NCI-H748 (cell line): ENCODE data around the gene CFAP299.

Experiments used
- DNase-seq: peaks from one replicate; lab custom pipeline; 2025; ENCODE audit not compliant: unreplicated experiment; lab: John Stamatoyannopoulos, UW

CFAP299 gene

GRCh38 chr4:80495865-80496264 lies 160.3 kb downstream of the CFAP299 start:
- no peak for DNase-seq

- DNase-seq: no peak
Measured at GRCh38 chr4:80498725-80499124, 163.2 kb downstream of the CFAP299 start.

DNA sequence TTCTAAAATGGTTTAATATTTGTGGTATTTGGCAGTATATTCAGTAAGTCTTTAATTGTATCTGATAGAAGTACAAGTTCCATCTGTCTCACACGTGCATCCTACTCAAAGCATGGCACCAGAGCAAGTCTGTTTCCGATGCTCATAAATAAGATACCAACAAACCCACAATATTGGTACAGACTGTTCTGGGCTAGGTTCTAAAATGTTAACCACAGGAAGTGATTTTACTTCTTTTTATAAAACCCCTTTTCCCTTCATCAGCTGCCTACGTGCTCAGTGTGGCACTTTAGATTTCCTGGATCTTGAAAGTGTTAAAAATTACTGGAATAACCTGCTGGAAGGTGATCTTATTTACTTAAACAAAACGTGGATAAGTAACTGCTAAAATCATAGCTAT lies 165.1 kb downstream of the CFAP299 start:
- DNase-seq: no peak

GRCh38 chr4:80507077-80507476 lies 171.5 kb downstream of the CFAP299 start:
- no peak for DNase-seq

DNA sequence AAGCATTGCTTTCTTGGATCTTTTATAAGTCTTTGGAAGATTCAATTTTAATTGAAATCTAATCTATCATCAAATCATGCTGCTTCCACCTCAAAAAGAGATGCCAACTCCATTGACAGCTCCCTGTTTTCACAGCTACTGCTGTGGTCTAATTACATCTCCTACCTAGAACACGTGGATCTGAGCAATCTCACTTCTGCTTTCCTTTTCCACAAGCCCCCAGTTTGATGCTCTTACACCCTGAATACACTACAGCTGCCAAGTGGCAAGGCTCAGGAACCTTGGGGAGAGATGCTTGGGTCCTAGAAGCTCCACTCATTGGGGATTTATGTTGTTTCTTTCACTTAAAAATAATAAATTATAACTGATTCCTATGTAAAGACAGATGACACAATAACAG lies 172.0 kb downstream of the CFAP299 start:
- DNase-seq: no peak

DNA sequence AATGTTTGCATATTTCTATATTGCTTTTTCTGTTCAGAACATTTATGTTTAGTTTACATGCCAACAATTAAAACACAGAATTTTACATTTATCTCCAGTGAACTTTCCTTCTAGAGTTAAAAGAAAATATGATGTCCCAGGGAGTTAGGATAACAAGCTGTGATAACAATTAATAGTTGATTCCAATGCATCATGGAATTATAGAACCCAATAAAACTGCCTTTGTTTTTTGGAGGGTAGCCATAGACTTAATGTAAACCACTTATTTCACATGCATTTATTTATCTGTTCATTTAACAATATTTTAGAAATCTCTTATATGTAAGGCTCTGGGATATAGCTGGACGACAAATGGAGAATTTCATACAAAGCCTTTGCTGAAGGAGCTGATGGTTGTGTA lies 180.0 kb downstream of the CFAP299 start:
- DNase-seq: no peak

DNA sequence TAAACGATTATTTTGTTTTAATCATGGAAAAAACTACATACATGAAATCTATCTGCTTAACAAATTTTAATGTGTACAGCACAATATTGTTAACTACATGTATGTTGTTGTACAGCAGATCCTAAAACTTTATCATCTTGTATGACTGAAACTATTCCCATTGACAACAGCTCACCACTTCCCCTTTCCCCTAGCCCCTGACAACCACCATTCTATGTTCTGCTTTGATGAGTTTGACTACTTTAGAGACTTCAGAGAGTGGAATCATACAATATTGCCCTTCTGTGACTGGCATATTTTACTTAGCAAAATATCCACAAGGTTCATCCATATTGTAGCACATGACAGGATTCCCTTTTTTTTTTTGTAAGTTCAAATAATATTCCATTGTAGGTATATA lies 185.9 kb downstream of the CFAP299 start:
- no peak for DNase-seq

DNA sequence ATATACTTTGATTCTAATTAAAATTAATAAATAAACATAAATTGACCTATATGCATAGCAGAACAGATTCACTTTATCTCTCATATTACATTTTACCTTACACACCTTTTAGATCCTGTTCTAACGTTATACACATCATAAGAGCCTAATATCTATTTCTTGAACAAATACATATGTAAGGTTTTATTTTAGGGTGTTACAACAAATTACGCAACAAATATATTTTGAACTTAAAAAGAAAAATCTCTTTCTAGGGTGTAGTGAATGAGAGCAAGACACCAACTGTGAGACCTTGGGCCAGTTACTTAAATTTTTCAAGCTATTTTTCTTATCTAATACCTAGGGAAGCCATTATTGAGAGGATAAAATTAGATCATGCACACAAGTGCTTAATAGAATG lies 191.2 kb downstream of the CFAP299 start:
- no peak for DNase-seq

DNA sequence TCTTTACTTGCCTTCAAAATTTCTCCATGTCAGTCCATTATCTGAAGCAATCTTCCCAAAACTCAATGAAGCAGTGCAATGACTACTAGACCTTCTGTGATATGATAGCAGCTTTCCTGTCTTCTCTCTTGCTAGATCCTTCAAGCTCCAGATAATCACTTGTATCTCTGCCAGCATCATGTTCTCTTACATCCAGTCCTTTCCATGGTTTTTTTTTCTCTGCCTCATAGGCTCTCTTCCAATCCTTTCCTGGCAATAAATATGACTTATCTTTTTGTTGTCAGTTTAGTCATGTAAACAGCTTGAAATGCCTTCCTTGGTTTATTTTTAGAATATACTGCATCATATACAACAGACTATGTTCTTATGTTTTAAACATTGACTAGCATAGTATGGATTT lies 193.5 kb downstream of the CFAP299 start:
- DNase-seq: no peak

- peak; percentile 14 for DNase-seq
Measured at GRCh38 chr4:80532674-80533333, 197.3 kb downstream of the CFAP299 start.

DNA sequence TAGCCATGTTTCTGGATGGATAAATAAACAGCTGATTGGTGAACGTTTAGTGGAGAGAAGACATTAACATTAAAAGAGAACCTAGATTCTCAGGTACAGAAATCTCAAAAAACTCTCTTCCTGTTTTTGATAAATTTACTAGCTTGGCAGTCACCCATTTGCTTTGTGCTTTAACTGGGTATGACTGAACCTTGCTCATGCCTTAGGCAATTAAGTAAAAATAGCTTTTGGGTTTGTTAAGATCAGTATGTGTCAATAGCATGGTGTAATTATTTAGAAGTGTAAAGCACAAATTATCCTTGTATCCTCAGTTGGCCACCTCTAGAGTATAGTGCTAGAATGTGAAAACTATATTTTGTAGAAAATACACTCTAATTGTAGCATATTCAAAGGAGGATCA lies 200.0 kb downstream of the CFAP299 start:
- no peak for DNase-seq

GRCh38 chr4:80538276-80538926 lies 202.9 kb downstream of the CFAP299 start:
- no peak for DNase-seq

DNA sequence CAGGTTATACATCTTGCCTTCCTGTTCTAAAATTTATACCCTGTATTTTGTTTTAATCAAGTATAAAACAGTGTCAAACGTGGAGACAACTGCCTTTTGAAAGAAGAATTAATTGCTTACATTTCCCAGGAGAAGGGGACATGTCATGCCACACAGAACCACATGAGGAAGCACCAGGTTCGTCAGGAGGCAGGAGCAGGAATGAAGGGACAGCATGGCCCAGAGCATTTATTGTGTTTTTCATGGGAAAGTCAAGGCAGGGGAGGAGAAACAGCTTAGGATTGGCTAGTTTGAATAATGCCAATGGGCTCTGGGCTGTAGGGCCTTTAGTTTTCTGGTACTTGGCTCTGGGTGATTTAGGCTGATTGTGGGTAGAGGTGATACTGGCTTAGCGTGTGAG lies 203.7 kb downstream of the CFAP299 start:
- DNase-seq: no peak

DNA sequence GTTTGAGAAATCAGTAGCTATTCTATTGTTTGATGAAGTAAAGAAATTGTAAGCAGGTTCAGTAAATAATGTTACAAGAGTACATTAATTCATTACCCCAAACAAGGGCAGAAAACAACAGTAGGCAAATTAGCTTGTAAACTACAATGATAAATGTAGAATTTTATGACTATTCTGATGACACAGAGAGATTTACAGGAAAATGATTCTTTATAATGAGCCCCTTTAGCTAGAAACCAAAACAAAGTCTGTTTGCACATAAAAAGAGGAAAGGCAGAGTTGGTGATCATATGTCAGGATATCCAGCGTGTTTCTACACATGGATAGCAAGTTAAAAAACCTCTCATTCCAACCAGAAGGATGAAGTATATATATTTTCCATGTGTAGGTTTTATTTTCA lies 204.8 kb downstream of the CFAP299 start:
- DNase-seq: no peak

DNA sequence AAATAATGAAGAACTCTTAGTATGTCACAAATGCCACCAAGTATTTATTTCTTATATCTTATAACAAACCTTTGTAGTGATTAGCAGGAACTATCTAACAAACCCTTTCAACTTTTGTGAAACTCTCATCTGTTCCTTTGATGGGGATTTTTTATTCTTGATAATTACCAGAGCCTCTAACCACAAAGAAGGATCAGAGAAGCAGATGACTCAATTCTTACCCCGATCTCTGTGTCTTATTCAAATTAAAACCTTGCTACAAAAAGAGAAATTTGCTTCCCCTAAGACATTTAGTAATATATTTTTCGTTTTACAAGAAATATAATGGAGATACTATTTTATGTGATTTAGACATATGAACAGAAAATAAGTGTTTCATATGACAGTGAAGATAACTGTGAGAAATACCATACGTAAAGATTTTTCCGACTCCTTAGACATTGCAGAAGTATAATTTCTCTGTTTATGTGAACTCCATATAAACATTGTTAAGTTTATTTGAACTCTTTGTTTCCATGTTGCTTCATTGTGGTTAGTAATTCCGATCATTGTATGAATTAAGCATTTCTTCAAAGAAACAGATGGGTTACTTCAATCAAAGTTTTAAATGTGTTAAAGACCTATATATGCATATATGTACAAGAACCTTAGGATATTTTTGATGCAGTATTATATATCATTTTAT lies 205.4 kb downstream of the CFAP299 start:
- no peak for DNase-seq

- no peak for DNase-seq
Measured at GRCh38 chr4:80542747-80543146, 207.2 kb downstream of the CFAP299 start.

- DNase-seq: no peak
Measured at GRCh38 chr4:80560337-80560736, 224.8 kb downstream of the CFAP299 start.

- DNase-seq: peak; percentile 47
Measured at GRCh38 chr4:80566203-80566872, 230.8 kb downstream of the CFAP299 start.

DNA sequence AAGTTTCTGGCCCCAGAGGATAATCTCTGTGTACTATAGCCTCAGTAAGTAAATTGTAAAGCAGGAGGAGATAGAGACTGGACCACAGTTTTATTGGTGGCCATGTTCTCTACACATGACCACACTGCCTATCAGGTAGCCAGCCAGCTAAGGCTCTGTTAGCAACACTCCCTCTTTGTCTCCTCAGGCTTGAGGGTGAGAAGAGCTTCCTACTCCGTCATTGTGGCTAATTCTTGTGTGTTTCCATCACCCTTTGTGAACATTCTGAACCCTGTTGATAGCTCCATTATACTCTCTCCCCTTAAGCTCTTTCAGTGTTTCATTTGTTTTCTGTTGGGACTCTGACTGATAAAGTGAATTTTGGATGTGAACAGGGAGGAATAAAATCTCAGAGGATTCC lies 233.4 kb downstream of the CFAP299 start:
- no peak for DNase-seq

DNA sequence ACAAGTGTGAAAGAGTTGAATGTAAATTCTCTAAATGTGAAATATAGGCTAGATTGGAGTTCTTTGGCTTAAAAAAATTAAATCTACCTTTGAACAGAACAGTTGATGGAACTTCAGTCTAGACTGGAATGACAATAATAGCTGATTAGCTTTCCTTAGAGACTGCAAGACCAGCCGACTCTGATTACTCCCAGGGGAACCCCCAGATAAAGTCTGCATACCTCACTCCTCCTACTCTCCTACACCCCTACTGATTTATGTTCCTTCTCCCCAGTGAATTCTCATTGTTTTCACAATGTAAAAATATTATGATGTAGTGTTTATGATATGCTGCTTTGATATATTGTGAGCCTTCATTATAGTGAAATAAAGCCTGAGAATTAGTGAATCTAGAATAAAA lies 241.3 kb downstream of the CFAP299 start:
- no peak for DNase-seq

- no peak for DNase-seq
Measured at GRCh38 chr4:80578001-80578400, 242.5 kb downstream of the CFAP299 start.

DNA sequence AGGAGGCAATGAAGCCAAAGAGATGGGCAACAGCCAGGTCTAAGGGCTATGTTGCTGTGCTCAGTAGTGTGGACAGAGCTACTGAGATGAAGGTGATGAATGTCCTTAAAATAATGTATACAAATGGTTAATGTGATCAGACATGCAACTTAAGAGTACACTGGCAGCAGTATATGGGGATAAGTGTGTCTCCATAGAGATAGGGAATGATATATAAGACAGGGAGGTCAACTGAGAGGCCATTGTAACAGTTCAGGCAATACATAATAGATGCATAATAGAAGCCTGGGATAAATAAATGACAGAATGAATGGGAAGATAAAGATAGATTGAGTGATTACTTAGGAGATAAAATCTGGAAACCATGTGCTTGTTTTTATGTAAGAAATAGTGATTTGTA lies 250.0 kb downstream of the CFAP299 start:
- DNase-seq: peak; percentile 1
